SK-N-SH treated with all-trans-retinoic acid at 6 μM for 48 hours (cell line): ENCODE measurements around the gene IL17REL.

Source experiments
- ATAC-seq: fragments of 200-7000 bp; cut with Tn5 transposase; 3 replicates; pipeline ENCODE4 v1.9.1; 2020; ENCODE audit warnings: mild to moderate bottlenecking, moderate library complexity
- BACH2 ChIP-seq: fragments of 250-450 bp; sonication (Bioruptor Pico); IDR thresholded peaks from 2 replicates; pipeline ENCODE4 v1.9.0; 2021; ENCODE audit warnings: mild to moderate bottlenecking, borderline replicate concordance
- CREB5 ChIP-seq: fragments of 250-450 bp; sonication (Bioruptor Pico); IDR thresholded peaks from 2 replicates; pipeline ENCODE4 v1.5.1; 2020; ENCODE audit warnings: low read depth, mild to moderate bottlenecking, moderate library complexity
- CSDC2 ChIP-seq: fragments of 250-450 bp; sonication (Bioruptor Pico); IDR thresholded peaks from 2 replicates; pipeline ENCODE4 v1.5.0; 2020; ENCODE audit warnings: mild to moderate bottlenecking, moderate library complexity
- CSRNP3 ChIP-seq: fragments of 250-450 bp; sonication (Bioruptor Pico); IDR thresholded peaks from 2 replicates; pipeline ENCODE4 v1.5.1; 2021; ENCODE audit warnings: mild to moderate bottlenecking, moderate library complexity
- GLIS3 ChIP-seq: fragments of 250-450 bp; sonication (Bioruptor Pico); IDR thresholded peaks from 2 replicates; pipeline ENCODE4 v1.5.0; 2020; ENCODE audit warnings: mild to moderate bottlenecking, moderate library complexity
- ISL1 ChIP-seq: fragments of 250-450 bp; sonication (Bioruptor Pico); IDR thresholded peaks from 2 replicates; pipeline ENCODE4 v2.1.2; 2022; ENCODE audit warnings: mild to moderate bottlenecking, moderate library complexity
- PATZ1 ChIP-seq: fragments of 250-450 bp; sonication (Bioruptor Pico); IDR thresholded peaks from 2 replicates; pipeline ENCODE4 v1.8.0; 2020; ENCODE audit warnings: mild to moderate bottlenecking, moderate library complexity, borderline replicate concordance
- RARB ChIP-seq: fragments of 250-450 bp; sonication (Bioruptor Pico); IDR thresholded peaks from 2 replicates; pipeline ENCODE4 v1.8.0; 2021; ENCODE audit warnings: mild to moderate bottlenecking, moderate library complexity
- SNAI2 ChIP-seq: fragments of 250-450 bp; sonication (Bioruptor Pico); IDR thresholded peaks from 2 replicates; pipeline ENCODE4 v1.5.0; 2020; ENCODE audit warnings: mild to moderate bottlenecking, moderate library complexity
- TSHZ2 ChIP-seq: fragments of 250-450 bp; sonication (Bioruptor Pico); IDR thresholded peaks from 2 replicates; pipeline ENCODE4 v1.5.0; 2020; ENCODE audit warnings: mild to moderate bottlenecking, moderate library complexity
- ZFP3 ChIP-seq: fragments of 250-450 bp; sonication (Bioruptor Pico); IDR thresholded peaks from 2 replicates; pipeline ENCODE4 v1.5.0; 2020; ENCODE audit warnings: mild to moderate bottlenecking, moderate library complexity
- ZFP30 ChIP-seq: fragments of 450-650 bp; formaldehyde crosslinking; IDR thresholded peaks from 2 replicates; pipeline ENCODE4 v1.5.0; 2022; ENCODE audit warnings: mild to moderate bottlenecking, moderate library complexity
- ZNF565 ChIP-seq: fragments of 450-650 bp; formaldehyde crosslinking; conservative IDR thresholded peaks from 2 replicates; pipeline ENCODE4 v1.5.0; 2020; ENCODE audit warnings: low read depth, mild to moderate bottlenecking, moderate library complexity
- ZNF70 ChIP-seq: fragments of 450-650 bp; formaldehyde crosslinking; IDR thresholded peaks from 2 replicates; pipeline ENCODE4 v1.5.0; 2020; ENCODE audit warnings: mild to moderate bottlenecking, moderate library complexity

IL17REL gene

GRCh38 chr22:50027639-50028537, 15.3 kb upstream of the IL17REL start (continued):
- TF ChIP-seq PATZ1 (CRISPR knock-in tag) (no peak), CSRNP3 (no peak)

GRCh38 chr22:50025993-50026392, 13.4 kb upstream of the IL17REL start:
- TF ChIP-seq ZFP3 (CRISPR knock-in tag), result no peak
- no peak for TF ChIP-seq PATZ1 (CRISPR knock-in tag)
- no peak for TF ChIP-seq CREB5 (CRISPR knock-in tag)
- ATAC-seq, result no peak

GRCh38 chr22:50022171-50022819, 9.7 kb upstream of the IL17REL start:
- TF ChIP-seq BACH2 (no peak), CSDC2 (CRISPR knock-in tag) (no peak), RARB (CRISPR knock-in tag) (no peak), SNAI2 (CRISPR knock-in tag) (no peak), CSRNP3 (no peak), ZNF565 (CRISPR knock-in tag) (no peak), GLIS3 (CRISPR knock-in tag) (no peak), ZFP30 (CRISPR knock-in tag) (no peak), ISL1 (CRISPR knock-in tag) (no peak), TSHZ2 (no peak)
- no peak for ATAC-seq

- no peak for ATAC-seq
- no peak for TF ChIP-seq ZNF70
These were observed 8.0 kb upstream of the IL17REL start for GRCh38 chr22:50020606-50021005.
